Measurements from ENCODE around the gene RAC3.

RAC3 gene

GRCh38 chr17:82045936-82046484 is 14.5 kb downstream of the RAC3 start:
- DNase-seq: no peak

DNA sequence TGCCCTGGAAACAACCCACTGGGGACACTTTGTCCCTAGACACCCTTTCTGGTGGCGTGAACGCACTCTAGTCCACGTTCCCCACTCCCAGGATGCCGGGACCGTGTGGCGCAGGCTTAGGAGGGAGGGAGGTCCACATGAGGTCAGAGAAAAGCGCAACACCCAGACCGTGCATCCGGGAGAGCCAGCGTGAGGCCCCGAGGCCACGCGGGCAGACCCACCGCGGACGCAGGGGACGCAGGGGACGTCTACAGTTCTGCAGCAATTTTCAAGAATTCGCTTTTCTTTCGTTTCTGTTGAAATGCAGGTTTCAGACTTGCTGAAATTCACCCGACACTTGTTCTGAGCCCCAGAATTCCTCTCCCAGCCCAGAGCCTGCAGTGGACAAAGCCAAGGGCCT is 15.4 kb downstream of the RAC3 start:
- no peak for DNase-seq

DNA sequence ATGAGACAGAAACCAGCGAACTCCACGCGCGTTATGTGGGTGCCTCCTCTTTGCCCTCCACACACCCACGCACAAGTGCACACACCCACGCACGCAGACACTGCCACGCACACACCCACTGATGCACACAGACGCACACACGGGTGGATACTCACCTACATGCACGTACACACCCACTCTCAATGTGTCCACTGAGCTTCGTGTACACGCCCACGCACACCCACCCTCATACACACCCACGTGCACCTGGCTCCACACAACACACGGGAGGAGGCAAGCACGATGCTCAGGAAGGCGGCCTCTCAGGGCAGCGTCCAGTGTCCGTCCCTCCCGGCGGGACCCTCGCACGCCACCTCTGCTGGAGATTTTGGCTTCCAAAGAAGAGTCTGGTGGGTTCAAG is 15.9 kb downstream of the RAC3 start:
- DNase-seq: no peak

GRCh38 chr17:82047914-82048570 is 16.6 kb downstream of the RAC3 start:
- no peak for DNase-seq

GRCh38 chr17:82048571-82048971 is 17.1 kb downstream of the RAC3 start:
- DNase-seq: no peak

DNA sequence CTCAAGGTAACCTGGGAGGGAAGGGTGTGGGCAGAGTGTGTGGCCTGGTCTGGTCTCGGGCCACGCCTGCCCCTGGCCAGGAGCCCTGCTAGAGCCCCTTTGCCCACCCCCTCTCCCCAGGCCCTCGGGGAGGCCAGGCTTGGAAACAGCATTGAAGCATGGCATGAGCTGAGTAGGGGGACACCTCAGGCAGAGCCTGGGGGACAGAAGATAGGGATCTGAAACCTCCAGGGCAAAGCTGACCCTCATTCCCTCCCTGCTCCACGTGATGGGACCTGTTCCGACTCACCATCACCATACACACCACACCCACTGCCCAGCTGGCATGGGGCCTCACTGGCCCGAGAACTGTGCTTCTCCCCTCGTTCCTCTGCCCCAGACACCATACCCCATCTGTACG is 17.6 kb downstream of the RAC3 start:
- no peak for DNase-seq

DNA sequence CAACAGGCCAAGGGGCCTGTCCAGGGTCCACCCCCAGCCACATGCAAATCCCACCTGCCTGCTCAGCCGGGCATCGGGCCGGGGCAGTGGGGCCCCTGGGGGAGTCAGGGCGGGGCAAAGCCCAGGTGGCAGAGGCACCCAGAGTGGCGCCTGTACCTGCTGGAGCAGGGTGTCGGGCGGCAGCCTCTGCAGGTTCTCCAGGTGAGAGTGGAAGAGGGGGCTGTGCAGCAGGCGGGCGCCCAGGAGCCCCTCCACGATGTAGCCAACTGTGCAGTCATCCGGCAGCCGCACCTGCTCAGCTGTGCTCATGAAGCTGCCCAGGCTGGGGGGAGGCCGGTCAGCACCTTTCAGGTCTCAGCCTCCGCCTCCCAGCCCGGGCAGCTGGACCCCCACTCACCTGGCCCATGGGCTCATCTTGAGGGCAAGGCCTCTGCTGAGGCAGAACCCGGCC is 18.1 kb downstream of the RAC3 start:
- no peak for DNase-seq

DNA sequence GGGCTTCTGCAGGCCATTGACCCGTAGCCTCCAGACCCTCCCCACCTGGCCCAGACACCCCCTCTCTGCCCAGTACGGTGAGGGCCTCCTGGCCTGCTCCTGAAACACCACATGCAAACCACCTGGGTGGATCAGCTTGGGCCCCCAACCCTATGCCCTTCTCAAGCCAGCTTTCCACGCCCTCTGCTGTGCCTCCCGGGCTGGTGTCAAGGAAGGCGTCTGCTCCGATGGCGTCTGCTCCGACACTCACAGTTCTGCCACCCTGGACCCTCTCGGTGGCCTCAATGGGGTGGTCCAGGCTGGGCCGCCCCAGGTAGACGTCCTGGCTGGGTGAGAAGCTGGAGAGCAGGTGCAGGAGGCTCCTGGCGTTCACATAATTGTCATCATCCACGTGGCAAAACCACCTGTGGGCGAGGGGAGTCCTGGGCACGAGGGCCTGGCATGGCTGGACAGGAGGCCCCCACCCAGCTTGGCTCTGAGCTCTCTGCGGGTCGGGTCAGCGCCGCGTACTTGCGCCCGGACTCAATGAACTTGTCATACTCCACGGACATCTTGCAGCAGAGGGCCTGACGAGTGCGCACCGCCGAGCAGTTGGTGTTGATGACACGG is 18.8 kb downstream of the RAC3 start:
- no peak for DNase-seq

- DNase-seq: no peak
Measured at GRCh38 chr17:82050761-82051641, 19.5 kb downstream of the RAC3 start.

DNA sequence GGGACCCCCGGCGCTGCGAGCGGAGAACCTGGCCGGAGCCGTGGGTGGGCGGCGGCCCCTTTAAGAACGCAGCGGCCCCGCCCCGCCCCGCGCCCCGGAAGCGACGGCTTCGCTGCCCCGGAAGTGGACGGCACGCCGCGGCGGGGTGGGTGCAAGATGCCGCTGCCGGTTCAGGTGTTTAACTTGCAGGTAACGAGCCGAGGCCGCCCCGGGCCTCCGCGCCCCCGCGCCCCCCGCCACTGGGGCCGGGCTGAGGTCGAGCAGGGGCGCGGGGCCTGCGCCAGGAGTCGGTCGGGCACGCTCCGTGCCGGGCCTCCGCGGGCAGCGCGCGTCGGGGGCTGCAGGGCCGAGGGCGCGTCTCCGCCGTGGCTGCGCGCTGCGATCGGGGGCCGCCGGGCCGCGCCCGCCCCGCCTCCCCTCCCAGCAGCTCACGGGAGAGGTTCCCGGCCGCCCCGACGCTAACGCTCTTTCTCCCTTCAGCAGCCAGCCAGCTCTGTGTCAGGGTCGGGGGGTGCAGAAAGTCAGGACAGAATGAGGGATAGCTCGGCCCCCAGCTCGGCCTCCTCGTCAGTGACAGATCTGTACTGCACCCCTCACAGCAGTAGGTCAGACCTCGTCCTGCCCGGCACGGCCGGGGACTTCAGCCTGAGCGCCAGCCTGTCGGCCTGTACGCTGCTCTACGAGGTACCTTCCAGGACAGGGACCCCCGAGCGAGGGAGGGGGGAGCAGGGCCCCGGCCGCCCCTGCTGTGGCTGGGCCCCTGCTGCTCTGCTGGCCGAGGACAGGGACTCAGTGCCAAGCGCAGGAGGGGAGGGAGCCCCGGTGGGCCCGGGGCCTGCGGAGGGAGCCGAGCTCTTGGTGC is 20.5 kb downstream of the RAC3 start, which contains the start of the genes GPS1 and RFNG:
GPS1 (plus strand) TSS at position 123 of the 862 bp plus-strand sequence; CDS start at position 157, 34 bp downstream.
RFNG (minus strand) TSS at position 36 of the 862 bp plus-strand sequence. CDS start 45 bp downstream, outside the sequence.
- peak; percentile 87 for DNase-seq

- no peak for DNase-seq
Measured at GRCh38 chr17:82052638-82053059, 21.2 kb downstream of the RAC3 start.

- no peak for DNase-seq
Measured at GRCh38 chr17:82053130-82053529, 21.7 kb downstream of the RAC3 start.

- no peak for DNase-seq
Measured at GRCh38 chr17:82053556-82054263, 22.2 kb downstream of the RAC3 start.

GRCh38 chr17:82054351-82055022 is 23.0 kb downstream of the RAC3 start:
- DNase-seq: no peak

DNA sequence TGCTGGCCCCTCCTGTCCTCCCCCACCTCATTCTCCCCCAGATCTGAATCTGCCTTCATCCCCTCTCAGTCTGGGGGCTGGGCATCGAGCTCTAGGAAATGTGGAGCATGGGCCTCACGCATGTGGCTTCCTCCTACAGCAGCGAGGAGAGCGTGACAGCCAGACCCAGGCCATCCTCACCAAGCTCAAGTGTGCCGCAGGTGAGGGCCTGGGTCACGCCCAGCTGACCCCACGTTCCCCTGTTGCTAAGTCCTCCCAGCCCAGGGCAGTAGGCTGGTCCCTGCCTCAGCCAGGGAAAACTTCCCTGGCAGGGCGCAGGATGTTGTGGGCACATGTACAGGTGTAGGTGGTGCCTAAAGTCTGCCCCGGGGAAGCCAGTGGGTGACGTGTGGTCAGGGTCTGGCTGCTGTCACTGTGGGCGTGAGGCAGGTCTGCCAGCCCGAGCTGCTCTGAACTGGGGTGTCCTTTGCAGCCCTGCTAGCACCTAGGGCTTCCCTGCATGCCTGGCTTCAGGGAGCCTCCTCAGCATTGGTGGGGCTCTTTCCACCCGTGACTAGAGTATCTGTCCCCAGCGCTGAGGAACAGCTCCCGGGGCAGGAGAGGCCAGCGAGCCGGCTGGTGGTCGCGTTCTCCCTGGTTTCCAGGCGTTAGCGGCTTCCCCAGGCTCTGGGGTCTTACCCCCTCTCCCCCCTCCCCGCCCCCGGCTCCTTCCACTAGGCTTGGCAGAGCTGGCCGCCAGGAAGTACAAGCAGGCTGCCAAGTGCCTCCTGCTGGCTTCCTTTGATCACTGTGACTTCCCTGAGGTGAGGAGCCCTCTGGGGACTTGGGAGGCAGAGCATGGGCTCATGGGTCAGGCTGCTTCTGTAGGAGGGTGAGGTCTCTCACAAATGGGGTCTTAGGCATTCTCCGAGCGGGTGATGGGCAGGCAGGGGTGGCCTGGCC is 23.8 kb downstream of the RAC3 start:
- no peak for DNase-seq

GRCh38 chr17:82055965-82056728 is 24.7 kb downstream of the RAC3 start:
- DNase-seq: no peak

GRCh38 chr17:82056729-82057621 is 25.5 kb downstream of the RAC3 start:
- DNase-seq: no peak
